H1 (cell line): ENCODE data around the gene LRRC74B. TPM values are rescaled to one million over a fixed set of nuclear protein-coding genes. Genes with fewer than 3 reads are reported as not detected.
"Not testable (repeated sequence)": the region's sequence is repeated elsewhere in the genome, so short reads cannot be mapped to it uniquely, and the experiment has no call there.

ENCODE experiments used
- CTCF ChIA-PET: fragments of 300-600 bp; sonication (Branson Sonifier 250); formaldehyde crosslinking; loops from one replicate; lab custom pipeline; 2021; ENCODE audit not compliant: partially characterized antibody; lab: Charles Lee
- POLR2A ChIA-PET: fragments of 300-600 bp; sonication (Branson Sonifier 250); formaldehyde crosslinking; loops from one replicate; lab custom pipeline; 2021; ENCODE audit warnings: inconsistent platforms; ENCODE audit not compliant: partially characterized antibody; lab: Charles Lee
- DNase-seq, 2 experiments: peaks; one replicate each; pipeline versions ENCODE4 v3.0.0 to v3.0.0-alpha.2; 2010 to 2022; ENCODE audit warnings: low spot score in 2 of 2, low read depth in 1 of 2, mixed read lengths in 1 of 2
- FAIRE-seq: peaks from 2 replicates; lab custom pipeline; 2011; peaks lifted over from hg19 to GRCh38; lab: Jason Lieb, UNC
- H2AFZ ChIP-seq: 2 replicates; pipeline ENCODE4 v1.8.1; 2012; ENCODE audit warnings: low read length, inconsistent platforms
- H2AK5ac ChIP-seq: 2 replicates; pipeline ENCODE4 v1.6.1; 2013; ENCODE audit warnings: low read depth, low read length
- H2BK120ac ChIP-seq: replicated peaks from 2 replicates; pipeline ENCODE3; 2013; ENCODE audit warnings: low read depth, low read length, inconsistent platforms
- H2BK12ac ChIP-seq: 2 replicates; pipeline ENCODE4 v1.6.1; 2013; ENCODE audit warnings: low read depth, low read length
- H2BK15ac ChIP-seq: 2 replicates; pipeline ENCODE4 v1.6.1; 2013; ENCODE audit warnings: low read length
- H2BK20ac ChIP-seq: 2 replicates; pipeline ENCODE4 v1.6.1; 2013; ENCODE audit warnings: low read length
- H2BK5ac ChIP-seq: 2 replicates; pipeline ENCODE4 v1.6.1; 2013; ENCODE audit warnings: low read depth, low read length
- H3K14ac ChIP-seq: 2 replicates; pipeline ENCODE4 v1.6.1; 2013; ENCODE audit warnings: inconsistent platforms; ENCODE audit not compliant: insufficient read length
- H3K18ac ChIP-seq: 2 replicates; pipeline ENCODE4 v1.6.1; 2013; ENCODE audit warnings: low read length; ENCODE audit errors: extremely low read depth
- H3K23ac ChIP-seq: 2 replicates; pipeline ENCODE4 v1.6.1; 2013; ENCODE audit warnings: inconsistent platforms; ENCODE audit not compliant: insufficient read length
- H3K23me2 ChIP-seq: 2 replicates; pipeline ENCODE4 v1.6.1; 2013; ENCODE audit warnings: low read depth, low read length
- H3K27ac ChIP-seq: 2 replicates; pipeline ENCODE4 v1.6.1; 2011; ENCODE audit warnings: low read depth, low read length, inconsistent platforms
- H3K27me3 ChIP-seq, 4 experiments: replicated peaks in 1 of 4; 1 replicate in 1 of 4; 2 replicates in 3 of 4; pipeline versions ENCODE4 v1.6.1 to v1.8.1; 2011 to 2013; ENCODE audit warnings: low read length in 3 of 4, mild to moderate bottlenecking in 3 of 4, inconsistent platforms in 2 of 4, mixed read lengths in 2 of 4, moderate library complexity in 1 of 4; ENCODE audit not compliant: control insufficient read depth in 3 of 4, insufficient read depth in 3 of 4; ENCODE audit errors: extremely low read depth in 1 of 4
- H3K36me3 ChIP-seq, 4 experiments: 2 replicates each; pipeline versions ENCODE4 v1.6.1 to v1.8.1; 2011 to 2013; ENCODE audit warnings: mild to moderate bottlenecking in 4 of 4, low read length in 3 of 4, moderate library complexity in 2 of 4, control low read depth in 1 of 4, inconsistent platforms in 1 of 4; ENCODE audit not compliant: insufficient read depth in 4 of 4, control insufficient read depth in 2 of 4
- H3K4ac ChIP-seq: replicated peaks from 2 replicates; pipeline ENCODE3; 2013; ENCODE audit warnings: low read length, low read depth, mixed read lengths, inconsistent platforms; ENCODE audit not compliant: insufficient read length
- H3K4me1 ChIP-seq, 4 experiments: replicated peaks in 1 of 4; 1 replicate in 1 of 4; 2 replicates in 3 of 4; pipeline versions ENCODE4 v1.6.1 to v1.8.1; 2011 to 2013; ENCODE audit warnings: low read length in 3 of 4, inconsistent platforms in 2 of 4, mixed read lengths in 1 of 4; ENCODE audit not compliant: insufficient read depth in 4 of 4, control insufficient read depth in 3 of 4
- H3K4me2 ChIP-seq, 2 experiments: 2 replicates each; pipeline versions ENCODE4 v1.6.1 to v1.8.1; 2011 to 2013; ENCODE audit warnings: low read depth in 2 of 2, low read length in 2 of 2, control low read depth in 1 of 2, inconsistent platforms in 1 of 2, mild to moderate bottlenecking in 1 of 2; ENCODE audit not compliant: insufficient read depth in 1 of 2
- H3K4me3 ChIP-seq, 4 experiments: fragments of 200-600, 300-600 bp in 1 of 4; sonication (generic), shearing (Covaris generic), sonication (Bioruptor Twin) in 1 of 4; 2 replicates each; pipeline versions ENCODE4 v1.5.1 to v1.8.1; 2011 to 2016; ENCODE audit warnings: low read length in 4 of 4, low read depth in 3 of 4, control low read depth in 2 of 4, inconsistent platforms in 2 of 4, mild to moderate bottlenecking in 2 of 4, mixed read lengths in 1 of 4, moderate library complexity in 1 of 4; ENCODE audit not compliant: insufficient read depth in 2 of 4; ENCODE audit errors: extremely low read depth in 1 of 4
- H3K56ac ChIP-seq: replicated peaks from 2 replicates; pipeline ENCODE3; 2013; ENCODE audit warnings: low read depth, mild to moderate bottlenecking, mixed read lengths, low read length, inconsistent platforms; ENCODE audit not compliant: insufficient read length
- H3K79me1 ChIP-seq: 2 replicates; pipeline ENCODE4 v1.6.1; 2013; ENCODE audit warnings: low read depth, low read length, control low read depth
- H3K79me2 ChIP-seq, 2 experiments: 2 replicates each; pipeline versions ENCODE4 v1.6.1 to v1.8.1; 2012 to 2013; ENCODE audit warnings: low read length in 2 of 2, mild to moderate bottlenecking in 2 of 2, inconsistent platforms in 1 of 2; ENCODE audit not compliant: insufficient read depth in 2 of 2, control insufficient read depth in 1 of 2
- H3K9ac ChIP-seq, 4 experiments: replicated peaks in 1 of 4; 1 replicate in 1 of 4; 2 replicates in 3 of 4; pipeline versions ENCODE4 v1.6.1 to v1.8.1; 2011 to 2013; ENCODE audit warnings: low read depth in 3 of 4, low read length in 3 of 4, control low read depth in 2 of 4, mild to moderate bottlenecking in 2 of 4, moderate library complexity in 2 of 4, inconsistent platforms in 1 of 4; ENCODE audit errors: extremely low read depth in 1 of 4
- H3K9me3 ChIP-seq, 2 experiments: 2 replicates each; pipeline versions ENCODE4 v1.6.1 to v1.8.1; 2012 to 2013; ENCODE audit warnings: mild to moderate bottlenecking in 2 of 2, moderate library complexity in 2 of 2, control low read depth in 1 of 2, inconsistent platforms in 1 of 2, low read depth in 1 of 2, low read length in 1 of 2, mixed read lengths in 1 of 2; ENCODE audit not compliant: insufficient read depth in 2 of 2
- H4K20me1 ChIP-seq, 2 experiments: replicated peaks in 1 of 2; 2 replicates each; pipeline versions ENCODE3 to v1.8.1; 2011 to 2013; ENCODE audit warnings: inconsistent platforms in 2 of 2, low read length in 2 of 2, mild to moderate bottlenecking in 1 of 2; ENCODE audit not compliant: insufficient read depth in 2 of 2, control insufficient read depth in 1 of 2
- H4K5ac ChIP-seq: 2 replicates; pipeline ENCODE4 v1.6.1; 2013; ENCODE audit warnings: low read length, low read depth, mixed read lengths, inconsistent platforms; ENCODE audit not compliant: insufficient read length
- H4K8ac ChIP-seq: 2 replicates; pipeline ENCODE4 v1.8.0; 2013; ENCODE audit warnings: mild to moderate bottlenecking, moderate library complexity, low read length, inconsistent platforms; ENCODE audit not compliant: insufficient read depth; ENCODE audit errors: extremely low read depth
- H4K91ac ChIP-seq: replicated peaks from 2 replicates; pipeline ENCODE3; 2013; ENCODE audit warnings: low read length, mixed read lengths, inconsistent platforms; ENCODE audit not compliant: insufficient read length
- BACH1 ChIP-seq: IDR thresholded peaks from 2 replicates; pipeline ENCODE4 v1.6.1; 2012; ENCODE audit warnings: low read length, improper control_type of control experiment
- GABPA ChIP-seq: IDR thresholded peaks from 2 replicates; pipeline ENCODE4 v1.6.1; 2011; ENCODE audit warnings: mild to moderate bottlenecking, low read length, moderate library complexity, borderline replicate concordance; ENCODE audit not compliant: insufficient read depth
- GTF2F1 ChIP-seq: IDR thresholded peaks from 2 replicates; pipeline ENCODE4 v1.6.1; 2012; ENCODE audit warnings: low read depth, low read length, improper control_type of control experiment, borderline replicate concordance
- SAP30 ChIP-seq: fragments of 300-600 bp; sonication (generic); IDR thresholded peaks from 2 replicates; pipeline ENCODE4 v1.7.1; 2012; ENCODE audit warnings: low read length, moderate library complexity, mild to moderate bottlenecking, inconsistent platforms; ENCODE audit not compliant: insufficient read depth, insufficient replicate concordance
- SIRT6 ChIP-seq: IDR thresholded peaks from one replicate; pipeline ENCODE4 v1.7.1; 2012; ENCODE audit warnings: low read length, inconsistent platforms
- SIX5 ChIP-seq: IDR thresholded peaks from 2 replicates; pipeline ENCODE4 v1.6.1; 2011; ENCODE audit warnings: mild to moderate bottlenecking, low read depth, low read length
- SRF ChIP-seq: IDR thresholded peaks from 2 replicates; pipeline ENCODE4 v1.6.1; 2011; ENCODE audit warnings: mild to moderate bottlenecking, low read depth, low read length, moderate library complexity
- TCF12 ChIP-seq: IDR thresholded peaks from 2 replicates; pipeline ENCODE4 v1.6.1; 2011; ENCODE audit warnings: low read depth, mild to moderate bottlenecking, low read length
- USF2 ChIP-seq: IDR thresholded peaks from 2 replicates; pipeline ENCODE4 v1.6.1; 2011; ENCODE audit warnings: low read length, improper control_type of control experiment
- ZNF274 ChIP-seq: IDR thresholded peaks from 2 replicates; pipeline ENCODE4 v1.7.0; 2012; ENCODE audit warnings: low read length, borderline replicate concordance; ENCODE audit errors: extremely low read depth
- WGBS, 2 experiments: shearing (Covaris generic) in 1 of 2; methylation state at CpG; one replicate each; pipeline versions ENCODE4 v1.1.6 to v1.1.7; 2013 to 2015; ENCODE audit warnings: low lambda C conversion rate in 2 of 2, mixed read lengths in 2 of 2, inconsistent platforms in 1 of 2, low coverage in 1 of 2, missing lambda C conversion rate in 1 of 2; ENCODE audit not compliant: insufficient replicate concordance in 2 of 2, insufficient coverage in 1 of 2, insufficient read length in 1 of 2; ENCODE audit errors: extremely low coverage in 1 of 2, missing lambda C conversion rate in 1 of 2; 5-methylcytosine and 5-hydroxymethylcytosine counted together
- polyA plus RNA-seq, 7 experiments: library from polyadenylated mRNA; depleted of rRNA in 3 of 7; stranded (reverse) in 5 of 7; unstranded in 2 of 7; fragments of >200 nt in 5 of 7; fragments of 200-250 nt in 2 of 7; gene quantifications; 1 replicate in 5 of 7; 2 replicates in 1 of 7; 4 replicates in 1 of 7; pipeline versions ENCODE4 v1.2.1 to v1.2.3, GENCODE V29; 2011 to 2013; ENCODE audit warnings: missing spikeins in 2 of 7, mixed read lengths in 2 of 7
- total RNA-seq: library from RNA; stranded (reverse); fragmentation: NEBNext Ultra II Directional; extraction: Animal tissue kit (Norgen Biotek cat#: 25700); gene quantifications from 2 replicates; pipeline ENCODE4 v1.2.1, GENCODE V29; 2021

Gene LRRC74B
- total and polyA plus RNA-seq, 2 of the 8 experiments (the other 6 are each of a cell fraction or from before 2014, with no cell fraction given), result not detected

GRCh38 chr22:21092797-21093554 is 47.2 kb downstream of the LRRC74B start (continued):
- TF ChIP-seq SAP30 (no peak), BACH1 (no peak), GTF2F1 (no peak), TCF12 (no peak), SRF (no peak), SIRT6 (no peak), SIX5 (no peak), USF2 (no peak), GABPA (no peak), ZNF274 (no peak)

GRCh38 chr22:21093555-21094137 is 47.9 kb downstream of the LRRC74B start:
- DNase-seq, result peak in 1 of 2 experiments; percentile 28
- H3K79me2 ChIP-seq, H3K14ac ChIP-seq, H3K23me2 ChIP-seq, H3K4me2 ChIP-seq, H4K5ac ChIP-seq, H3K23ac ChIP-seq, H4K20me1 ChIP-seq, H4K8ac ChIP-seq, H4K91ac ChIP-seq, H3K79me1 ChIP-seq, H2BK12ac ChIP-seq, H3K4me1 ChIP-seq, H3K18ac ChIP-seq, H2BK120ac ChIP-seq, H2BK15ac ChIP-seq, H2BK5ac ChIP-seq, FAIRE-seq, H3K36me3 ChIP-seq, POLR2A ChIA-PET, H2BK20ac ChIP-seq, H2AFZ ChIP-seq, H3K56ac ChIP-seq, H3K27me3 ChIP-seq, H2AK5ac ChIP-seq, H3K27ac ChIP-seq, H3K4ac ChIP-seq, H3K9ac ChIP-seq, H3K9me3 ChIP-seq, H3K4me3 ChIP-seq: not testable (repeated sequence)
- 82% methylated on average over 9 of the region's 9 CpGs; no CpG with 5 or more reads in 1 of the 2 experiments for WGBS, 2 experiments
- CTCF ChIA-PET, result interaction anchor here (0.9 to 1.4 kb wide), 2 partner anchors 9 to 51 kb away, joined by 3 to 7 read pairs; no protein-coding TSS in a partner anchor
